Erythroblast (primary cell): ENCODE results near the gene CYP11A1.

Experiments used
- GATA1 ChIP-seq: IDR thresholded peaks from 2 replicates; pipeline ENCODE4 v1.6.1; 2011; ENCODE audit warnings: low read depth, mild to moderate bottlenecking, control low read depth, low read length, moderate library complexity
- POLR2A ChIP-seq: IDR thresholded peaks from 2 replicates; pipeline ENCODE4 v1.6.1; 2011; ENCODE audit warnings: mild to moderate bottlenecking, low read length

- TF ChIP-seq POLR2A (no peak), GATA1 (no peak)
Measured at GRCh38 chr15:74349241-74349778, 18.1 kb downstream of the CYP11A1 start.
